GM23338 (cell line): ENCODE results near the gene PRR14L. TPM values are rescaled to one million over a fixed set of nuclear protein-coding genes. Genes with fewer than 3 reads are reported as not detected.

Source experiments
- ATAC-seq: fragments of 200-7000 bp; cut with Tn5 transposase; 3 replicates; pipeline ENCODE4 v1.9.1; 2020
- DNase-seq: peaks from one replicate; pipeline ENCODE4 v3.0.0-alpha.2; 2015; ENCODE audit warnings: low spot score
- H2AFZ ChIP-seq: fragments of 200-600 bp; sonication (generic); 2 replicates; pipeline ENCODE4 v1.8.0; 2016; ENCODE audit warnings: antibody characterized with exemption, mild to moderate bottlenecking, moderate library complexity
- H3F3A ChIP-seq: fragments of 200-600 bp; sonication (generic); replicated peaks from 2 replicates; pipeline ENCODE4 v1.8.0; 2017; ENCODE audit warnings: antibody characterized with exemption, mixed run types, low read depth
- H3K27ac ChIP-seq: fragments of 200-600 bp; sonication (generic); 2 replicates; pipeline ENCODE4 v1.6.1; 2016; ENCODE audit warnings: low read depth
- H3K27me3 ChIP-seq: fragments of 200-600 bp; sonication (generic); 2 replicates; pipeline ENCODE4 v1.8.0; 2016; ENCODE audit warnings: mild to moderate bottlenecking, mixed run types, moderate library complexity; ENCODE audit not compliant: insufficient read depth
- H3K36me3 ChIP-seq: fragments of 200-600 bp; sonication (generic); 2 replicates; pipeline ENCODE4 v1.8.0; 2016; ENCODE audit warnings: mild to moderate bottlenecking; ENCODE audit not compliant: insufficient read depth
- H3K4me1 ChIP-seq: fragments of 200-600 bp; sonication (generic); 2 replicates; pipeline ENCODE4 v1.8.0; 2016; ENCODE audit warnings: mild to moderate bottlenecking, moderate library complexity; ENCODE audit not compliant: insufficient read depth
- H3K4me2 ChIP-seq: fragments of 200-600 bp; sonication (generic); 2 replicates; pipeline ENCODE4 v1.7.1; 2017; ENCODE audit warnings: mixed run types
- H3K4me3 ChIP-seq: fragments of 200-600 bp; sonication (generic); 2 replicates; pipeline ENCODE4 v1.6.1; 2016; ENCODE audit warnings: mixed run types
- H3K79me2 ChIP-seq: fragments of 200-600 bp; sonication (generic); replicated peaks from 2 replicates; pipeline ENCODE4 v1.8.0; 2017; ENCODE audit warnings: mild to moderate bottlenecking; ENCODE audit not compliant: insufficient read depth
- H3K9me2 ChIP-seq: fragments of 200-600 bp; sonication (generic); 2 replicates; pipeline ENCODE4 v1.8.0; 2017; ENCODE audit not compliant: insufficient read depth
- H4K20me1 ChIP-seq: fragments of 200-600 bp; sonication (generic); replicated peaks from 2 replicates; pipeline ENCODE4 v1.8.0; 2017; ENCODE audit warnings: mild to moderate bottlenecking; ENCODE audit not compliant: insufficient read depth
- H3K27ac Mint-ChIP-seq: 2 replicates; pipeline ENCODE4 v1.8.0; 2020; ENCODE audit warnings: inconsistent platforms, mild to moderate bottlenecking, moderate library complexity, mixed read lengths
- H3K27me3 Mint-ChIP-seq: 3 replicates; pipeline ENCODE4 v1.8.0; 2022; ENCODE audit warnings: low read depth, mild to moderate bottlenecking, moderate library complexity, mixed read lengths, inconsistent platforms; ENCODE audit not compliant: insufficient read depth, poor library complexity
- H3K36me3 Mint-ChIP-seq: 3 replicates; pipeline ENCODE4 v1.8.0; 2021; ENCODE audit warnings: low read depth, mild to moderate bottlenecking, inconsistent platforms, moderate library complexity, mixed read lengths
- H3K4me1 Mint-ChIP-seq: 3 replicates; pipeline ENCODE4 v1.8.0; 2020; ENCODE audit warnings: mild to moderate bottlenecking, inconsistent platforms, mixed read lengths
- H3K4me3 Mint-ChIP-seq: 3 replicates; pipeline ENCODE4 v1.8.0; 2021; ENCODE audit warnings: moderate library complexity, mild to moderate bottlenecking, inconsistent platforms, mixed read lengths
- H3K9me3 Mint-ChIP-seq: 3 replicates; pipeline ENCODE4 v1.8.0; 2020; ENCODE audit warnings: moderate library complexity, mild to moderate bottlenecking, inconsistent platforms, mixed read lengths
- CREB1 ChIP-seq: fragments of 250-450 bp; sonication (Bioruptor Pico); IDR thresholded peaks from 2 replicates; pipeline ENCODE4 v1.5.0; 2020; ENCODE audit warnings: low read depth, mild to moderate bottlenecking, moderate library complexity
- EZH2 ChIP-seq: fragments of 200-600 bp; sonication (generic); IDR thresholded peaks from one replicate; pipeline ENCODE4 v1.8.0; 2017; ENCODE audit warnings: antibody characterized with exemption, mild to moderate bottlenecking, low read depth; ENCODE audit not compliant: unreplicated experiment
- EZH2phosphoT487 ChIP-seq: fragments of 200-600 bp; sonication (generic); IDR thresholded peaks from one replicate; pipeline ENCODE4 v1.8.1; 2018; ENCODE audit warnings: antibody characterized with exemption; ENCODE audit not compliant: unreplicated experiment
- JUNB ChIP-seq: IDR thresholded peaks from one replicate; pipeline ENCODE4 v1.6.1; 2016; ENCODE audit warnings: antibody characterized with exemption; ENCODE audit not compliant: unreplicated experiment
- NANOG ChIP-seq: IDR thresholded peaks from 2 replicates; pipeline ENCODE4 v1.6.1; 2016; ENCODE audit warnings: antibody characterized with exemption, borderline replicate concordance
- POLR2AphosphoS5 ChIP-seq: IDR thresholded peaks from 2 replicates; pipeline ENCODE4 v1.6.1; 2016; ENCODE audit warnings: antibody characterized with exemption, low read depth
- STAT1 ChIP-seq: IDR thresholded peaks from one replicate; pipeline ENCODE4 v1.6.1; 2016; ENCODE audit warnings: antibody characterized with exemption; ENCODE audit not compliant: unreplicated experiment
- ZNF114 ChIP-seq: fragments of 250-450 bp; sonication (Bioruptor Pico); IDR thresholded peaks from 2 replicates; pipeline ENCODE4 v1.5.0; 2020; ENCODE audit warnings: mild to moderate bottlenecking, moderate library complexity
- ZNF331 ChIP-seq: fragments of 250-450 bp; sonication (Bioruptor Pico); IDR thresholded peaks from 2 replicates; pipeline ENCODE4 v1.5.0; 2020; ENCODE audit warnings: low read depth, mild to moderate bottlenecking, moderate library complexity
- polyA plus RNA-seq: library from polyadenylated mRNA; unstranded; fragments of >200 nt; fragmentation: Nextera tagmentation; extraction: Ambion mirVana; gene quantifications from 2 replicates; pipeline ENCODE4 v1.2.1, GENCODE V29; 2016
- total RNA-seq: library from RNA; depleted of rRNA; stranded (reverse); fragments of >200 nt; shearing (Covaris generic); gene quantifications from 2 replicates; pipeline ENCODE4 v1.2.3, GENCODE V29; 2014
- TF ChIP-seq, protein P1 (sequence below): IDR thresholded peaks from 2 replicates; pipeline ENCODE4 v1.6.1; 2016; ENCODE audit warnings: antibody characterized with exemption
- TF ChIP-seq, protein P2 (sequence below): fragments of 250-450 bp; sonication (Bioruptor Pico); IDR thresholded peaks from 2 replicates; pipeline ENCODE4 v1.5.0; 2020; ENCODE audit warnings: mild to moderate bottlenecking, moderate library complexity
- TF ChIP-seq, protein P3 (sequence below): IDR thresholded peaks from one replicate; pipeline ENCODE4 v1.6.1; 2018; ENCODE audit warnings: antibody characterized with exemption; ENCODE audit not compliant: unreplicated experiment
- TF ChIP-seq, protein P4 (sequence below), 2 experiments: fragments of 200-600 bp in 1 of 2; sonication (generic) in 1 of 2; conservative IDR thresholded peaks; 2 replicates each; pipeline versions ENCODE4 v1.5.1 to v1.6.1; 2016 to 2017; ENCODE audit warnings: antibody characterized with exemption in 2 of 2, low read depth in 2 of 2, mild to moderate bottlenecking in 2 of 2, moderate library complexity in 1 of 2

Gene PRR14L
- total and polyA plus RNA-seq, 2 experiments from 2014 or later: 46.3 to 54.0 TPM

DNA sequence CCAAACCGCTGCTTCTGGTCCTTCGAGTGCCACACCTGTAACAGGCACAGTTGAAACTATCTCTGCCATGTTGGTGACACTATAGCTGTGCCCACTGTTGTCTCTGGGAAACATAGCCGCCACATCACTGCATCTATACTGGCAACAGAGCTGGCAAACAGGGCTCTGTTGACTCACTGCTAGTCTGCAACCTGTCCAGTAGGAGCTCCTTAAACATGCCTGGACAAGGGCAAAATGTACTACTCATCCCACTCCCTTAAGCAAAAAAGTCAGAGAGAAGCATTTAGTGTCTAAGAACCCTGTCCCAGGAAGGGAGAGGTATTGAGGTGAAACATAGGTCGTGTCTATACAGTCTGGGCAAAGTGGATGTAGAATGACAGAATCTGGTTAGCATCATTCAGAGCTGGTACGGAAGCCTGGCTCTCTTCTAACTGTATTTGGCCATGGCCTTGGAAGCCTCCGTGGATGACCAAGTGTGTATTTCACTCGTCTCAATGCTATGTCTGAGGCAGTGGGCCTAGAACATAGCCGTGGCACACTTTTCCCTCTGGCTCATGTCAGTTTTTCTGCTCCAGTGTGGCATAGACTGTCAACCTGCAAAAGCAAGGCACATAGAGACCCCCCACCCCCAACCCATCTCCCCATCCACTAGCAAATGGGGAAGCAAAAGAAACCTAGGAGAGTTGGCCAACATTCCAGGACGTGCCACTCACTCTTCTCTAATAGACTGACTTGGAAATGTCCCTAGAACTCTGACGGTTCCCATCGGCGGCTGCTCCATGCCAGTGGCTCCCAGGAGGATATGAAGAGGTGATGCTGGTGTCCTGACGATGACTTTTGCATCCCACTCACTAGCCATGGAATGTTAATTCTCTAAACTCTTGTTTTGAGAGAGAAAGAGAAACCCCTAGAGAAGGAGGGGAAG lies 66.5 kb downstream of the PRR14L start:
- no peaks in the 10 kb centered on the region for H3K79me2 ChIP-seq
- no peaks in the 10 kb centered on the region for H3K4me1 ChIP-seq
- TF ChIP-seq NANOG: no peak
- TF ChIP-seq, protein P1, sequence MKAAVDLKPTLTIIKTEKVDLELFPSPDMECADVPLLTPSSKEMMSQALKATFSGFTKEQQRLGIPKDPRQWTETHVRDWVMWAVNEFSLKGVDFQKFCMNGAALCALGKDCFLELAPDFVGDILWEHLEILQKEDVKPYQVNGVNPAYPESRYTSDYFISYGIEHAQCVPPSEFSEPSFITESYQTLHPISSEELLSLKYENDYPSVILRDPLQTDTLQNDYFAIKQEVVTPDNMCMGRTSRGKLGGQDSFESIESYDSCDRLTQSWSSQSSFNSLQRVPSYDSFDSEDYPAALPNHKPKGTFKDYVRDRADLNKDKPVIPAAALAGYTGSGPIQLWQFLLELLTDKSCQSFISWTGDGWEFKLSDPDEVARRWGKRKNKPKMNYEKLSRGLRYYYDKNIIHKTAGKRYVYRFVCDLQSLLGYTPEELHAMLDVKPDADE: no peak
- no peak for TF ChIP-seq EZH2
- TF ChIP-seq ZNF331: no peak
- TF ChIP-seq STAT1: no peak
- no peak for TF ChIP-seq POLR2AphosphoS5
- TF ChIP-seq EZH2phosphoT487: no peak
- TF ChIP-seq CREB1 (CRISPR knock-in tag): no peak
- TF ChIP-seq ZNF114: no peak
- no peak for TF ChIP-seq JUNB
- TF ChIP-seq, protein P2, sequence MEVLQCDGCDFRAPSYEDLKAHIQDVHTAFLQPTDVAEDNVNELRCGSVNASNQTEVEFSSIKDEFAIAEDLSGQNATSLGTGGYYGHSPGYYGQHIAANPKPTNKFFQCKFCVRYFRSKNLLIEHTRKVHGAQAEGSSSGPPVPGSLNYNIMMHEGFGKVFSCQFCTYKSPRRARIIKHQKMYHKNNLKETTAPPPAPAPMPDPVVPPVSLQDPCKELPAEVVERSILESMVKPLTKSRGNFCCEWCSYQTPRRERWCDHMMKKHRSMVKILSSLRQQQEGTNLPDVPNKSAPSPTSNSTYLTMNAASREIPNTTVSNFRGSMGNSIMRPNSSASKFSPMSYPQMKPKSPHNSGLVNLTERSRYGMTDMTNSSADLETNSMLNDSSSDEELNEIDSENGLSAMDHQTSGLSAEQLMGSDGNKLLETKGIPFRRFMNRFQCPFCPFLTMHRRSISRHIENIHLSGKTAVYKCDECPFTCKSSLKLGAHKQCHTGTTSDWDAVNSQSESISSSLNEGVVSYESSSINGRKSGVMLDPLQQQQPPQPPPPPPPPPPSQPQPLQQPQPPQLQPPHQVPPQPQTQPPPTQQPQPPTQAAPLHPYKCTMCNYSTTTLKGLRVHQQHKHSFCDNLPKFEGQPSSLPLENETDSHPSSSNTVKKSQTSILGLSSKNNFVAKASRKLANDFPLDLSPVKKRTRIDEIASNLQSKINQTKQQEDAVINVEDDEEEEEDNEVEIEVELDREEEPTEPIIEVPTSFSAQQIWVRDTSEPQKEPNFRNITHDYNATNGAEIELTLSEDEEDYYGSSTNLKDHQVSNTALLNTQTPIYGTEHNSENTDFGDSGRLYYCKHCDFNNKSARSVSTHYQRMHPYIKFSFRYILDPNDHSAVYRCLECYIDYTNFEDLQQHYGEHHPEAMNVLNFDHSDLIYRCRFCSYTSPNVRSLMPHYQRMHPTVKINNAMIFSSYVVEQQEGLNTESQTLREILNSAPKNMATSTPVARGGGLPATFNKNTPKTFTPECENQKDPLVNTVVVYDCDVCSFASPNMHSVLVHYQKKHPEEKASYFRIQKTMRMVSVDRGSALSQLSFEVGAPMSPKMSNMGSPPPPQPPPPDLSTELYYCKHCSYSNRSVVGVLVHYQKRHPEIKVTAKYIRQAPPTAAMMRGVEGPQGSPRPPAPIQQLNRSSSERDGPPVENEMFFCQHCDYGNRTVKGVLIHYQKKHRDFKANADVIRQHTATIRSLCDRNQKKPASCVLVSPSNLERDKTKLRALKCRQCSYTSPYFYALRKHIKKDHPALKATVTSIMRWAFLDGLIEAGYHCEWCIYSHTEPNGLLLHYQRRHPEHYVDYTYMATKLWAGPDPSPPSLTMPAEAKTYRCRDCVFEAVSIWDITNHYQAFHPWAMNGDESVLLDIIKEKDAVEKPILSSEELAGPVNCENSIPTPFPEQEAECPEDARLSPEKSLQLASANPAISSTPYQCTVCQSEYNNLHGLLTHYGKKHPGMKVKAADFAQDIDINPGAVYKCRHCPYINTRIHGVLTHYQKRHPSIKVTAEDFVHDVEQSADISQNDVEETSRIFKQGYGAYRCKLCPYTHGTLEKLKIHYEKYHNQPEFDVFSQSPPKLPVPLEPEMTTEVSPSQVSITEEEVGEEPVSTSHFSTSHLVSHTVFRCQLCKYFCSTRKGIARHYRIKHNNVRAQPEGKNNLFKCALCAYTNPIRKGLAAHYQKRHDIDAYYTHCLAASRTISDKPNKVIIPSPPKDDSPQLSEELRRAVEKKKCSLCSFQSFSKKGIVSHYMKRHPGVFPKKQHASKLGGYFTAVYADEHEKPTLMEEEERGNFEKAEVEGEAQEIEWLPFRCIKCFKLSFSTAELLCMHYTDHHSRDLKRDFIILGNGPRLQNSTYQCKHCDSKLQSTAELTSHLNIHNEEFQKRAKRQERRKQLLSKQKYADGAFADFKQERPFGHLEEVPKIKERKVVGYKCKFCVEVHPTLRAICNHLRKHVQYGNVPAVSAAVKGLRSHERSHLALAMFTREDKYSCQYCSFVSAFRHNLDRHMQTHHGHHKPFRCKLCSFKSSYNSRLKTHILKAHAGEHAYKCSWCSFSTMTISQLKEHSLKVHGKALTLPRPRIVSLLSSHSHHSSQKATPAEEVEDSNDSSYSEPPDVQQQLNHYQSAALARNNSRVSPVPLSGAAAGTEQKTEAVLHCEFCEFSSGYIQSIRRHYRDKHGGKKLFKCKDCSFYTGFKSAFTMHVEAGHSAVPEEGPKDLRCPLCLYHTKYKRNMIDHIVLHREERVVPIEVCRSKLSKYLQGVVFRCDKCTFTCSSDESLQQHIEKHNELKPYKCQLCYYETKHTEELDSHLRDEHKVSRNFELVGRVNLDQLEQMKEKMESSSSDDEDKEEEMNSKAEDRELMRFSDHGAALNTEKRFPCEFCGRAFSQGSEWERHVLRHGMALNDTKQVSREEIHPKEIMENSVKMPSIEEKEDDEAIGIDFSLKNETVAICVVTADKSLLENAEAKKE (CRISPR knock-in tag): no peak
- TF ChIP-seq, protein P3, sequence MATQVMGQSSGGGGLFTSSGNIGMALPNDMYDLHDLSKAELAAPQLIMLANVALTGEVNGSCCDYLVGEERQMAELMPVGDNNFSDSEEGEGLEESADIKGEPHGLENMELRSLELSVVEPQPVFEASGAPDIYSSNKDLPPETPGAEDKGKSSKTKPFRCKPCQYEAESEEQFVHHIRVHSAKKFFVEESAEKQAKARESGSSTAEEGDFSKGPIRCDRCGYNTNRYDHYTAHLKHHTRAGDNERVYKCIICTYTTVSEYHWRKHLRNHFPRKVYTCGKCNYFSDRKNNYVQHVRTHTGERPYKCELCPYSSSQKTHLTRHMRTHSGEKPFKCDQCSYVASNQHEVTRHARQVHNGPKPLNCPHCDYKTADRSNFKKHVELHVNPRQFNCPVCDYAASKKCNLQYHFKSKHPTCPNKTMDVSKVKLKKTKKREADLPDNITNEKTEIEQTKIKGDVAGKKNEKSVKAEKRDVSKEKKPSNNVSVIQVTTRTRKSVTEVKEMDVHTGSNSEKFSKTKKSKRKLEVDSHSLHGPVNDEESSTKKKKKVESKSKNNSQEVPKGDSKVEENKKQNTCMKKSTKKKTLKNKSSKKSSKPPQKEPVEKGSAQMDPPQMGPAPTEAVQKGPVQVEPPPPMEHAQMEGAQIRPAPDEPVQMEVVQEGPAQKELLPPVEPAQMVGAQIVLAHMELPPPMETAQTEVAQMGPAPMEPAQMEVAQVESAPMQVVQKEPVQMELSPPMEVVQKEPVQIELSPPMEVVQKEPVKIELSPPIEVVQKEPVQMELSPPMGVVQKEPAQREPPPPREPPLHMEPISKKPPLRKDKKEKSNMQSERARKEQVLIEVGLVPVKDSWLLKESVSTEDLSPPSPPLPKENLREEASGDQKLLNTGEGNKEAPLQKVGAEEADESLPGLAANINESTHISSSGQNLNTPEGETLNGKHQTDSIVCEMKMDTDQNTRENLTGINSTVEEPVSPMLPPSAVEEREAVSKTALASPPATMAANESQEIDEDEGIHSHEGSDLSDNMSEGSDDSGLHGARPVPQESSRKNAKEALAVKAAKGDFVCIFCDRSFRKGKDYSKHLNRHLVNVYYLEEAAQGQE: no peak
- TF ChIP-seq, protein P4, sequence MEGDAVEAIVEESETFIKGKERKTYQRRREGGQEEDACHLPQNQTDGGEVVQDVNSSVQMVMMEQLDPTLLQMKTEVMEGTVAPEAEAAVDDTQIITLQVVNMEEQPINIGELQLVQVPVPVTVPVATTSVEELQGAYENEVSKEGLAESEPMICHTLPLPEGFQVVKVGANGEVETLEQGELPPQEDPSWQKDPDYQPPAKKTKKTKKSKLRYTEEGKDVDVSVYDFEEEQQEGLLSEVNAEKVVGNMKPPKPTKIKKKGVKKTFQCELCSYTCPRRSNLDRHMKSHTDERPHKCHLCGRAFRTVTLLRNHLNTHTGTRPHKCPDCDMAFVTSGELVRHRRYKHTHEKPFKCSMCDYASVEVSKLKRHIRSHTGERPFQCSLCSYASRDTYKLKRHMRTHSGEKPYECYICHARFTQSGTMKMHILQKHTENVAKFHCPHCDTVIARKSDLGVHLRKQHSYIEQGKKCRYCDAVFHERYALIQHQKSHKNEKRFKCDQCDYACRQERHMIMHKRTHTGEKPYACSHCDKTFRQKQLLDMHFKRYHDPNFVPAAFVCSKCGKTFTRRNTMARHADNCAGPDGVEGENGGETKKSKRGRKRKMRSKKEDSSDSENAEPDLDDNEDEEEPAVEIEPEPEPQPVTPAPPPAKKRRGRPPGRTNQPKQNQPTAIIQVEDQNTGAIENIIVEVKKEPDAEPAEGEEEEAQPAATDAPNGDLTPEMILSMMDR (conservative IDR thresholded peaks at IDR 0.05; ENCODE audit: low read depth in 2 of 2): no peak
- H3F3A ChIP-seq: no peaks in the 10 kb centered on the region
- H3K27me3 Mint-ChIP-seq: peaks cover 2% of the 10 kb centered on the region
- H3K36me3 ChIP-seq: peaks cover 17% of the 10 kb centered on the region
- H3K36me3 Mint-ChIP-seq: peaks cover 37% of the 10 kb centered on the region
- no peak for DNase-seq
- no peaks in the 10 kb centered on the region for H3K9me3 Mint-ChIP-seq
- no peaks in the 10 kb centered on the region for H3K9me2 ChIP-seq
- no peak for ATAC-seq
- no peaks in the 10 kb centered on the region for H3K4me1 Mint-ChIP-seq
- no peaks in the 10 kb centered on the region for H4K20me1 ChIP-seq
- H3K4me2 ChIP-seq: no peak overlapping the region
- H3K4me3 ChIP-seq: no peak overlapping the region
- H3K27ac Mint-ChIP-seq: no peak overlapping the region
- no peak overlapping the region for H2AFZ ChIP-seq
- H3K4me3 Mint-ChIP-seq: no peak overlapping the region
- H3K27ac ChIP-seq: no peak overlapping the region
- no peaks in the 10 kb centered on the region for H3K27me3 ChIP-seq
